ENCODE data around the gene SLC37A1. TPM values are rescaled to one million over a fixed set of nuclear protein-coding genes. Genes with fewer than 3 reads are reported as not detected.

The SLC37A1 gene
- total RNA-seq, 1 experiment from 2014 or later: 4.3 TPM

GRCh38 chr21:42546433-42546832, 32.8 kb downstream of the SLC37A1 start:
- in situ Hi-C loops (cut with HindIII; ENCODE audit: low pct_unique_long_range_greater_than_20kb, low sequenced_read_pairs): no loop called here
- no peak for DNase-seq (ENCODE audit: low read depth, low spot score)

GRCh38 chr21:42547001-42547905, 33.6 kb downstream of the SLC37A1 start:
- no peak for DNase-seq (ENCODE audit: low read depth, low spot score)
- in situ Hi-C loops (cut with HindIII; ENCODE audit: low pct_unique_long_range_greater_than_20kb, low sequenced_read_pairs): no loop called here

- in situ Hi-C loops (cut with HindIII; ENCODE audit: low pct_unique_long_range_greater_than_20kb, low sequenced_read_pairs): no loop called here
Observed at GRCh38 chr21:42547906-42548365, 34.3 kb downstream of the SLC37A1 start.

GRCh38 chr21:42548687-42549406, 35.2 kb downstream of the SLC37A1 start:
- in situ Hi-C loops (cut with HindIII; ENCODE audit: low pct_unique_long_range_greater_than_20kb, low sequenced_read_pairs): no loop called here
- no peak for DNase-seq (ENCODE audit: low read depth, low spot score)

More at GRCh38 chr21:42547906-42548365, 34.3 kb downstream of the SLC37A1 start:
- no peak for DNase-seq (ENCODE audit: low read depth, low spot score)

- in situ Hi-C loops (cut with HindIII; ENCODE audit: low pct_unique_long_range_greater_than_20kb, low sequenced_read_pairs): no loop called here
- no peak for DNase-seq (ENCODE audit: low read depth, low spot score)
Observed at GRCh38 chr21:42550817-42551216, 37.2 kb downstream of the SLC37A1 start.

GRCh38 chr21:42552407-42553336, 39.0 kb downstream of the SLC37A1 start:
- no peak for DNase-seq (ENCODE audit: low read depth, low spot score)
- in situ Hi-C loops (cut with HindIII; ENCODE audit: low pct_unique_long_range_greater_than_20kb, low sequenced_read_pairs): no loop called here

GRCh38 chr21:42553435-42553834, 39.8 kb downstream of the SLC37A1 start:
- DNase-seq (ENCODE audit: low read depth, low spot score): no peak
- in situ Hi-C loops (cut with HindIII; ENCODE audit: low pct_unique_long_range_greater_than_20kb, low sequenced_read_pairs): no loop called here

GRCh38 chr21:42554251-42554961, 40.8 kb downstream of the SLC37A1 start:
- in situ Hi-C loops (cut with HindIII; ENCODE audit: low pct_unique_long_range_greater_than_20kb, low sequenced_read_pairs): no loop called here

GRCh38 chr21:42555756-42556438, 42.2 kb downstream of the SLC37A1 start:
- DNase-seq (ENCODE audit: low read depth, low spot score): no peak
- in situ Hi-C loops (cut with HindIII; ENCODE audit: low pct_unique_long_range_greater_than_20kb, low sequenced_read_pairs): no loop called here

More at GRCh38 chr21:42554251-42554961, 40.8 kb downstream of the SLC37A1 start:
- DNase-seq (ENCODE audit: low read depth, low spot score): no peak

GRCh38 chr21:42556476-42556875, 42.8 kb downstream of the SLC37A1 start:
- in situ Hi-C loops (cut with HindIII; ENCODE audit: low pct_unique_long_range_greater_than_20kb, low sequenced_read_pairs): no loop called here
- no peak for DNase-seq (ENCODE audit: low read depth, low spot score)

- DNase-seq (ENCODE audit: low read depth, low spot score): no peak
- in situ Hi-C loops (cut with HindIII; ENCODE audit: low pct_unique_long_range_greater_than_20kb, low sequenced_read_pairs): no loop called here
Observed at GRCh38 chr21:42556960-42557359, 43.3 kb downstream of the SLC37A1 start.

GRCh38 chr21:42557420-42557819, 43.8 kb downstream of the SLC37A1 start:
- in situ Hi-C loops (cut with HindIII; ENCODE audit: low pct_unique_long_range_greater_than_20kb, low sequenced_read_pairs): no loop called here
- DNase-seq (ENCODE audit: low read depth, low spot score): no peak

GRCh38 chr21:42558368-42558767, 44.7 kb downstream of the SLC37A1 start:
- in situ Hi-C loops (cut with HindIII; ENCODE audit: low pct_unique_long_range_greater_than_20kb, low sequenced_read_pairs): no loop called here
- DNase-seq (ENCODE audit: low read depth, low spot score): no peak

GRCh38 chr21:42558846-42559245, 45.2 kb downstream of the SLC37A1 start:
- DNase-seq (ENCODE audit: low read depth, low spot score): no peak
- in situ Hi-C loops (cut with HindIII; ENCODE audit: low pct_unique_long_range_greater_than_20kb, low sequenced_read_pairs): no loop called here

- DNase-seq (ENCODE audit: low read depth, low spot score): no peak
- in situ Hi-C loops (cut with HindIII; ENCODE audit: low pct_unique_long_range_greater_than_20kb, low sequenced_read_pairs): no loop called here
Observed at GRCh38 chr21:42559326-42559725, 45.7 kb downstream of the SLC37A1 start.

- in situ Hi-C loops (cut with HindIII; ENCODE audit: low pct_unique_long_range_greater_than_20kb, low sequenced_read_pairs): no loop called here
- DNase-seq (ENCODE audit: low read depth, low spot score): no peak
Observed at GRCh38 chr21:42560517-42561179, 47.0 kb downstream of the SLC37A1 start.

All from SK-MEL-5 (cell line).